ENCODE data around the gene CSF3. TPM values are rescaled to one million over a fixed set of nuclear protein-coding genes. Genes with fewer than 3 reads are reported as not detected.

Gene CSF3
- total RNA-seq, 1 experiment from 2014 or later: not detected

GRCh38 chr17:40063187-40063771 lies 48.0 kb downstream of the CSF3 start:
- DNase-seq: peak; percentile 41
- Histone ChIP-seq H3K9me3 (no peaks in the 10 kb centered on the region), H3K36me3 (no peaks in the 10 kb centered on the region), H3K4me3 (peak overlapping the region; percentile 98), H3K27me3 (no peaks in the 10 kb centered on the region)

GRCh38 chr17:40063901-40064531 lies 48.8 kb downstream of the CSF3 start:
- H3K27me3 ChIP-seq: no peaks in the 10 kb centered on the region
- DNase-seq: no peak
- H3K4me3 ChIP-seq: peak overlapping the region; percentile 98
- no peaks in the 10 kb centered on the region for H3K36me3 ChIP-seq
- H3K9me3 ChIP-seq: no peaks in the 10 kb centered on the region

- Histone ChIP-seq H3K27me3 (no peaks in the 10 kb centered on the region), H3K9me3 (no peaks in the 10 kb centered on the region), H3K36me3 (no peaks in the 10 kb centered on the region), H3K4me3 (no peak overlapping the region)
- no peak for DNase-seq
Measured at GRCh38 chr17:40064971-40065768, 49.9 kb downstream of the CSF3 start.

GRCh38 chr17:40065769-40066510 lies 50.7 kb downstream of the CSF3 start:
- no peak overlapping the region for H3K4me3 ChIP-seq
- no peaks in the 10 kb centered on the region for H3K27me3 ChIP-seq
- H3K36me3 ChIP-seq: no peaks in the 10 kb centered on the region
- H3K9me3 ChIP-seq: no peaks in the 10 kb centered on the region
- no peak for DNase-seq

Other genes with a start within 250 kb of the CSF3 start
- gene IKZF3, start 151.1 kb upstream of the CSF3 start, total RNA-seq (2014; rRNA removed; shearing (Covaris generic); ENCODE audit: low replicate concordance): not detected in 2 replicates
- not detected in 2 replicates for gene ZPBP2, start 147.2 kb upstream of the CSF3 start, total RNA-seq (2014; rRNA removed; shearing (Covaris generic); ENCODE audit: low replicate concordance)
- 3.9 and 10.9 TPM in 2 replicates for gene GSDMB, start 96.8 kb upstream of the CSF3 start, total RNA-seq (2014; rRNA removed; shearing (Covaris generic); ENCODE audit: low replicate concordance)
- 54.1 and 80.1 TPM in 2 replicates for gene ORMDL3, start 87.8 kb upstream of the CSF3 start, total RNA-seq (2014; rRNA removed; shearing (Covaris generic); ENCODE audit: low replicate concordance)
- gene LRRC3C, start 87.7 kb upstream of the CSF3 start, total RNA-seq (2014; rRNA removed; shearing (Covaris generic); ENCODE audit: low replicate concordance): not detected in 2 replicates
- not detected in 2 replicates for gene GSDMA, start 52.4 kb upstream of the CSF3 start, total RNA-seq (2014; rRNA removed; shearing (Covaris generic); ENCODE audit: low replicate concordance)
- 232 and 331 TPM in 2 replicates for gene PSMD3, start 34.6 kb upstream of the CSF3 start, total RNA-seq (2014; rRNA removed; shearing (Covaris generic); ENCODE audit: low replicate concordance)
- 83.1 and 96.3 TPM in 2 replicates for gene MED24, start 39.0 kb downstream of the CSF3 start, total RNA-seq (2014; rRNA removed; shearing (Covaris generic); ENCODE audit: low replicate concordance)
- gene THRA, start 47.5 kb downstream of the CSF3 start, total RNA-seq (2014; rRNA removed; shearing (Covaris generic); ENCODE audit: low replicate concordance): 11.5 and 18.1 TPM in 2 replicates
- gene NR1D1, start 85.1 kb downstream of the CSF3 start, total RNA-seq (2014; rRNA removed; shearing (Covaris generic); ENCODE audit: low replicate concordance): 0.07 and 1.3 TPM in 2 replicates
- 44.9 and 53.4 TPM in 2 replicates for gene MSL1, start 106.5 kb downstream of the CSF3 start, total RNA-seq (2014; rRNA removed; shearing (Covaris generic); ENCODE audit: low replicate concordance)
- gene CASC3, start 125.1 kb downstream of the CSF3 start, total RNA-seq (2014; rRNA removed; shearing (Covaris generic); ENCODE audit: low replicate concordance): 50.2 and 63.6 TPM in 2 replicates
- 0.27 and 2.0 TPM in 2 replicates for gene RAPGEFL1, start 162.0 kb downstream of the CSF3 start, total RNA-seq (2014; rRNA removed; shearing (Covaris generic); ENCODE audit: low replicate concordance)
- 5.5 and 7.4 TPM in 2 replicates for gene WIPF2, start 203.9 kb downstream of the CSF3 start, total RNA-seq (2014; rRNA removed; shearing (Covaris generic); ENCODE audit: low replicate concordance)